H1 (cell line): ENCODE measurements around the gene PTGIS. TPM values are rescaled to one million over a fixed set of nuclear protein-coding genes. Genes with fewer than 3 reads are reported as not detected.

Experiments
- CTCF ChIA-PET: fragments of 300-600 bp; sonication (Branson Sonifier 250); formaldehyde crosslinking; loops from one replicate; lab custom pipeline; 2021; ENCODE audit not compliant: partially characterized antibody; lab: Charles Lee
- POLR2A ChIA-PET: fragments of 300-600 bp; sonication (Branson Sonifier 250); formaldehyde crosslinking; loops from one replicate; lab custom pipeline; 2021; ENCODE audit warnings: inconsistent platforms; ENCODE audit not compliant: partially characterized antibody; lab: Charles Lee
- DNase-seq, 2 experiments: peaks; one replicate each; pipeline versions ENCODE4 v3.0.0 to v3.0.0-alpha.2; 2010 to 2022; ENCODE audit warnings: low spot score in 2 of 2, low read depth in 1 of 2, mixed read lengths in 1 of 2
- FAIRE-seq: peaks from 2 replicates; lab custom pipeline; 2011; peaks lifted over from hg19 to GRCh38; lab: Jason Lieb, UNC
- H2AFZ ChIP-seq: 2 replicates; pipeline ENCODE4 v1.8.1; 2012; ENCODE audit warnings: low read length, inconsistent platforms
- H2AK5ac ChIP-seq: 2 replicates; pipeline ENCODE4 v1.6.1; 2013; ENCODE audit warnings: low read depth, low read length
- H2BK120ac ChIP-seq: replicated peaks from 2 replicates; pipeline ENCODE3; 2013; ENCODE audit warnings: low read depth, low read length, inconsistent platforms
- H2BK12ac ChIP-seq: 2 replicates; pipeline ENCODE4 v1.6.1; 2013; ENCODE audit warnings: low read depth, low read length
- H2BK15ac ChIP-seq: 2 replicates; pipeline ENCODE4 v1.6.1; 2013; ENCODE audit warnings: low read length
- H2BK20ac ChIP-seq: 2 replicates; pipeline ENCODE4 v1.6.1; 2013; ENCODE audit warnings: low read length
- H2BK5ac ChIP-seq: 2 replicates; pipeline ENCODE4 v1.6.1; 2013; ENCODE audit warnings: low read depth, low read length
- H3K14ac ChIP-seq: 2 replicates; pipeline ENCODE4 v1.6.1; 2013; ENCODE audit warnings: inconsistent platforms; ENCODE audit not compliant: insufficient read length
- H3K18ac ChIP-seq: 2 replicates; pipeline ENCODE4 v1.6.1; 2013; ENCODE audit warnings: low read length; ENCODE audit errors: extremely low read depth
- H3K23ac ChIP-seq: 2 replicates; pipeline ENCODE4 v1.6.1; 2013; ENCODE audit warnings: inconsistent platforms; ENCODE audit not compliant: insufficient read length
- H3K23me2 ChIP-seq: 2 replicates; pipeline ENCODE4 v1.6.1; 2013; ENCODE audit warnings: low read depth, low read length
- H3K27ac ChIP-seq: 2 replicates; pipeline ENCODE4 v1.6.1; 2011; ENCODE audit warnings: low read depth, low read length, inconsistent platforms
- H3K27me3 ChIP-seq, 4 experiments: replicated peaks in 1 of 4; 1 replicate in 1 of 4; 2 replicates in 3 of 4; pipeline versions ENCODE4 v1.6.1 to v1.8.1; 2011 to 2013; ENCODE audit warnings: low read length in 3 of 4, mild to moderate bottlenecking in 3 of 4, inconsistent platforms in 2 of 4, mixed read lengths in 2 of 4, moderate library complexity in 1 of 4; ENCODE audit not compliant: control insufficient read depth in 3 of 4, insufficient read depth in 3 of 4; ENCODE audit errors: extremely low read depth in 1 of 4
- H3K36me3 ChIP-seq, 4 experiments: 2 replicates each; pipeline versions ENCODE4 v1.6.1 to v1.8.1; 2011 to 2013; ENCODE audit warnings: mild to moderate bottlenecking in 4 of 4, low read length in 3 of 4, moderate library complexity in 2 of 4, control low read depth in 1 of 4, inconsistent platforms in 1 of 4; ENCODE audit not compliant: insufficient read depth in 4 of 4, control insufficient read depth in 2 of 4
- H3K4ac ChIP-seq: replicated peaks from 2 replicates; pipeline ENCODE3; 2013; ENCODE audit warnings: low read length, low read depth, mixed read lengths, inconsistent platforms; ENCODE audit not compliant: insufficient read length
- H3K4me1 ChIP-seq, 4 experiments: replicated peaks in 1 of 4; 1 replicate in 1 of 4; 2 replicates in 3 of 4; pipeline versions ENCODE4 v1.6.1 to v1.8.1; 2011 to 2013; ENCODE audit warnings: low read length in 3 of 4, inconsistent platforms in 2 of 4, mixed read lengths in 1 of 4; ENCODE audit not compliant: insufficient read depth in 4 of 4, control insufficient read depth in 3 of 4
- H3K4me2 ChIP-seq, 2 experiments: 2 replicates each; pipeline versions ENCODE4 v1.6.1 to v1.8.1; 2011 to 2013; ENCODE audit warnings: low read depth in 2 of 2, low read length in 2 of 2, control low read depth in 1 of 2, inconsistent platforms in 1 of 2, mild to moderate bottlenecking in 1 of 2; ENCODE audit not compliant: insufficient read depth in 1 of 2
- H3K4me3 ChIP-seq, 4 experiments: fragments of 200-600, 300-600 bp in 1 of 4; sonication (generic), shearing (Covaris generic), sonication (Bioruptor Twin) in 1 of 4; 2 replicates each; pipeline versions ENCODE4 v1.5.1 to v1.8.1; 2011 to 2016; ENCODE audit warnings: low read length in 4 of 4, low read depth in 3 of 4, control low read depth in 2 of 4, inconsistent platforms in 2 of 4, mild to moderate bottlenecking in 2 of 4, mixed read lengths in 1 of 4, moderate library complexity in 1 of 4; ENCODE audit not compliant: insufficient read depth in 2 of 4; ENCODE audit errors: extremely low read depth in 1 of 4
- H3K56ac ChIP-seq: replicated peaks from 2 replicates; pipeline ENCODE3; 2013; ENCODE audit warnings: low read depth, mild to moderate bottlenecking, mixed read lengths, low read length, inconsistent platforms; ENCODE audit not compliant: insufficient read length
- H3K79me1 ChIP-seq: 2 replicates; pipeline ENCODE4 v1.6.1; 2013; ENCODE audit warnings: low read depth, low read length, control low read depth
- H3K79me2 ChIP-seq, 2 experiments: 2 replicates each; pipeline versions ENCODE4 v1.6.1 to v1.8.1; 2012 to 2013; ENCODE audit warnings: low read length in 2 of 2, mild to moderate bottlenecking in 2 of 2, inconsistent platforms in 1 of 2; ENCODE audit not compliant: insufficient read depth in 2 of 2, control insufficient read depth in 1 of 2
- H3K9ac ChIP-seq, 4 experiments: replicated peaks in 1 of 4; 1 replicate in 1 of 4; 2 replicates in 3 of 4; pipeline versions ENCODE4 v1.6.1 to v1.8.1; 2011 to 2013; ENCODE audit warnings: low read depth in 3 of 4, low read length in 3 of 4, control low read depth in 2 of 4, mild to moderate bottlenecking in 2 of 4, moderate library complexity in 2 of 4, inconsistent platforms in 1 of 4; ENCODE audit errors: extremely low read depth in 1 of 4
- H3K9me3 ChIP-seq, 2 experiments: 2 replicates each; pipeline versions ENCODE4 v1.6.1 to v1.8.1; 2012 to 2013; ENCODE audit warnings: mild to moderate bottlenecking in 2 of 2, moderate library complexity in 2 of 2, control low read depth in 1 of 2, inconsistent platforms in 1 of 2, low read depth in 1 of 2, low read length in 1 of 2, mixed read lengths in 1 of 2; ENCODE audit not compliant: insufficient read depth in 2 of 2
- H4K20me1 ChIP-seq, 2 experiments: replicated peaks in 1 of 2; 2 replicates each; pipeline versions ENCODE3 to v1.8.1; 2011 to 2013; ENCODE audit warnings: inconsistent platforms in 2 of 2, low read length in 2 of 2, mild to moderate bottlenecking in 1 of 2; ENCODE audit not compliant: insufficient read depth in 2 of 2, control insufficient read depth in 1 of 2
- H4K5ac ChIP-seq: 2 replicates; pipeline ENCODE4 v1.6.1; 2013; ENCODE audit warnings: low read length, low read depth, mixed read lengths, inconsistent platforms; ENCODE audit not compliant: insufficient read length
- H4K8ac ChIP-seq: 2 replicates; pipeline ENCODE4 v1.8.0; 2013; ENCODE audit warnings: mild to moderate bottlenecking, moderate library complexity, low read length, inconsistent platforms; ENCODE audit not compliant: insufficient read depth; ENCODE audit errors: extremely low read depth
- H4K91ac ChIP-seq: replicated peaks from 2 replicates; pipeline ENCODE3; 2013; ENCODE audit warnings: low read length, mixed read lengths, inconsistent platforms; ENCODE audit not compliant: insufficient read length
- CTBP2 ChIP-seq: IDR thresholded peaks from 2 replicates; pipeline ENCODE4 v1.7.0; 2011; ENCODE audit warnings: borderline replicate concordance, mild to moderate bottlenecking, moderate library complexity, mixed read lengths, low read length; ENCODE audit not compliant: insufficient read depth, insufficient read length
- EGR1 ChIP-seq: IDR thresholded peaks from 2 replicates; pipeline ENCODE4 v1.6.1; 2011; ENCODE audit warnings: low read depth, low read length, borderline replicate concordance
- JUN ChIP-seq: IDR thresholded peaks from 2 replicates; pipeline ENCODE4 v1.6.1; 2011; ENCODE audit warnings: low read depth, mild to moderate bottlenecking, improper control_type of control experiment, low read length
- RFX5 ChIP-seq: IDR thresholded peaks from 2 replicates; pipeline ENCODE4 v1.6.1; 2011; ENCODE audit warnings: low read depth, low read length, improper control_type of control experiment, borderline replicate concordance
- RXRA ChIP-seq: IDR thresholded peaks from 2 replicates; pipeline ENCODE4 v1.6.1; 2011; ENCODE audit warnings: low read depth, mild to moderate bottlenecking, low read length, moderate library complexity; ENCODE audit not compliant: insufficient read depth
- SIN3A ChIP-seq, 2 experiments: IDR thresholded peaks in 1 of 2; conservative IDR thresholded peaks in 1 of 2; 2 replicates each; pipeline ENCODE4 v1.6.1; 2011 to 2012; ENCODE audit warnings: low read length in 2 of 2, improper control_type of control experiment in 1 of 2, low read depth in 1 of 2, mild to moderate bottlenecking in 1 of 2
- TBP ChIP-seq: IDR thresholded peaks from 2 replicates; pipeline ENCODE4 v1.6.1; 2011; ENCODE audit warnings: low read depth, low read length, improper control_type of control experiment
- USF2 ChIP-seq: IDR thresholded peaks from 2 replicates; pipeline ENCODE4 v1.6.1; 2011; ENCODE audit warnings: low read length, improper control_type of control experiment
- WGBS, 2 experiments: shearing (Covaris generic) in 1 of 2; methylation state at CpG; one replicate each; pipeline versions ENCODE4 v1.1.6 to v1.1.7; 2013 to 2015; ENCODE audit warnings: low lambda C conversion rate in 2 of 2, mixed read lengths in 2 of 2, inconsistent platforms in 1 of 2, low coverage in 1 of 2, missing lambda C conversion rate in 1 of 2; ENCODE audit not compliant: insufficient replicate concordance in 2 of 2, insufficient coverage in 1 of 2, insufficient read length in 1 of 2; ENCODE audit errors: extremely low coverage in 1 of 2, missing lambda C conversion rate in 1 of 2; 5-methylcytosine and 5-hydroxymethylcytosine counted together
- polyA plus RNA-seq, 7 experiments: library from polyadenylated mRNA; depleted of rRNA in 3 of 7; stranded (reverse) in 5 of 7; unstranded in 2 of 7; fragments of >200 nt in 5 of 7; fragments of 200-250 nt in 2 of 7; gene quantifications; 1 replicate in 5 of 7; 2 replicates in 1 of 7; 4 replicates in 1 of 7; pipeline versions ENCODE4 v1.2.1 to v1.2.3, GENCODE V29; 2011 to 2013; ENCODE audit warnings: missing spikeins in 2 of 7, mixed read lengths in 2 of 7
- total RNA-seq: library from RNA; stranded (reverse); fragmentation: NEBNext Ultra II Directional; extraction: Animal tissue kit (Norgen Biotek cat#: 25700); gene quantifications from 2 replicates; pipeline ENCODE4 v1.2.1, GENCODE V29; 2021

Gene PTGIS
- total and polyA plus RNA-seq, 2 of the 8 experiments (the other 6 are each of a cell fraction or from before 2014, with no cell fraction given): 29.9 to 35.5 TPM

DNA sequence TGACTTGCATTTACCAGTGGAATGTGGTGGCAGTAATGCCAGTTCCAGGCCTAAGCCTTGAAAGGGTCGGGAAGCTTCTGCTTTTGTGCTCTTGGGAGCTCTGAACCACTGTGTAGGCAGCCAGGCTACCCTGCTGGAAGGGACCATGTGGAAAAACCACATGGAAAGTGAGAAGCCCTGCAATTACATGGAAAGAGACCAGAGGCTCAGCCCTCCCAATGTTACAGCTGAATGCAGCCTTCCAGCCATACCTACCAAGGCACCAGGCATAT lies 70.6 kb downstream of the PTGIS start:
- H3K4ac ChIP-seq: no peak overlapping the region
- H4K5ac ChIP-seq: no peak overlapping the region
- no peaks in the 10 kb centered on the region; a peak in 1 of 7 replicates for H3K4me1 ChIP-seq
- peaks cover 6% of the 10 kb centered on the region; the same call in 1 of the 2 replicates for H3K23me2 ChIP-seq
- no peaks in the 10 kb centered on the region for H3K79me2 ChIP-seq
- H3K23ac ChIP-seq: no peak overlapping the region
- H3K27me3 ChIP-seq: no peaks in the 10 kb centered on the region
- peak overlapping the region; percentile 18; the same call in 1 of the 2 replicates for H2AFZ ChIP-seq
- no peak overlapping the region for H3K56ac ChIP-seq
- no peak overlapping the region for H2BK20ac ChIP-seq
- H3K79me1 ChIP-seq: no peaks in the 10 kb centered on the region
- no peak overlapping the region for H2BK120ac ChIP-seq
- ChIA-PET POLR2A (interaction anchor here (1.4 to 1.6 kb wide), 2 partner anchors 9 to 215 kb away, joined by 3 to 5 read pairs; no protein-coding TSS in a partner anchor), CTCF (interaction anchor here (0.6 to 6.0 kb wide), 12 partner anchors 8 to 688 kb away, joined by 3 to 47 read pairs (median 6); no protein-coding TSS in a partner anchor)
- H2BK15ac ChIP-seq: no peak overlapping the region
- no peak overlapping the region for H2BK5ac ChIP-seq
- H2AK5ac ChIP-seq: no peak overlapping the region
- WGBS, 2 experiments: 75% methylated on average over 1 of the region's 1 CpG; no CpG with 5 or more reads in 1 of the 2 experiments
- no peak overlapping the region for H3K18ac ChIP-seq
- H3K9me3 ChIP-seq: peaks cover 2 to 4% of the 10 kb centered on the region in 2 experiments; a peak in 1 of 4 replicates
- H2BK12ac ChIP-seq: no peak overlapping the region
- H3K4me3 ChIP-seq: no peak overlapping the region
- no peaks in the 10 kb centered on the region for H4K20me1 ChIP-seq
- H4K91ac ChIP-seq: no peak overlapping the region
- H4K8ac ChIP-seq: no peak overlapping the region
- no peak overlapping the region for H3K4me2 ChIP-seq
- H3K27ac ChIP-seq: no peak overlapping the region
- no peaks in the 10 kb centered on the region for H3K36me3 ChIP-seq
- no peak overlapping the region for H3K9ac ChIP-seq
- FAIRE-seq (no peak), DNase-seq (no peak)
- no peak overlapping the region for H3K14ac ChIP-seq
- no peak for TF ChIP-seq TBP
- no peak for TF ChIP-seq RFX5
- no peak for TF ChIP-seq RXRA
- TF ChIP-seq CTBP2: no peak
- TF ChIP-seq JUN: no peak
- TF ChIP-seq EGR1: no peak
- TF ChIP-seq SIN3A (conservative IDR thresholded peaks at IDR 0.05 in 1 of 2, IDR thresholded peaks at IDR 0.05 in 1 of 2; ENCODE audit: low read depth in 1 of 2, low read length in 2 of 2): no peak
- no peak for TF ChIP-seq USF2
